Nephron (organoid): ENCODE data around the gene MMP15.
"Not testable (repeated sequence)": the region's sequence is repeated elsewhere in the genome, so short reads cannot be mapped to it uniquely, and the experiment has no call there.

Experiments
- H3K27ac Mint-ChIP-seq, 3 experiments: 2 replicates each; pipeline ENCODE4 v1.8.0; 2020; ENCODE audit warnings: mixed read lengths in 3 of 3, mild to moderate bottlenecking in 2 of 3, moderate library complexity in 1 of 3
- H3K27me3 Mint-ChIP-seq: 2 replicates; pipeline ENCODE4 v1.8.0; 2021; ENCODE audit warnings: low read depth, mild to moderate bottlenecking, moderate library complexity, mixed read lengths
- H3K36me3 Mint-ChIP-seq: 2 replicates; pipeline ENCODE4 v1.8.0; 2020; ENCODE audit warnings: low read depth, mixed read lengths
- H3K4me1 Mint-ChIP-seq: 2 replicates; pipeline ENCODE4 v1.8.0; 2020; ENCODE audit warnings: mixed read lengths
- H3K4me3 Mint-ChIP-seq, 3 experiments: 2 replicates each; pipeline ENCODE4 v1.8.0; 2020; ENCODE audit warnings: mild to moderate bottlenecking in 3 of 3, mixed read lengths in 3 of 3, moderate library complexity in 2 of 3
- H3K9me3 Mint-ChIP-seq: 2 replicates; pipeline ENCODE4 v1.8.0; 2020; ENCODE audit warnings: mixed read lengths
- TF ChIP-seq, protein P1 (sequence below), 3 experiments: fragments of 200-600 bp; sonication (generic); IDR thresholded peaks; one replicate each; pipeline ENCODE4 v1.5.0; 2021; ENCODE audit warnings: antibody characterized with exemption in 3 of 3; ENCODE audit not compliant: unreplicated experiment in 3 of 3

Gene MMP15

DNA sequence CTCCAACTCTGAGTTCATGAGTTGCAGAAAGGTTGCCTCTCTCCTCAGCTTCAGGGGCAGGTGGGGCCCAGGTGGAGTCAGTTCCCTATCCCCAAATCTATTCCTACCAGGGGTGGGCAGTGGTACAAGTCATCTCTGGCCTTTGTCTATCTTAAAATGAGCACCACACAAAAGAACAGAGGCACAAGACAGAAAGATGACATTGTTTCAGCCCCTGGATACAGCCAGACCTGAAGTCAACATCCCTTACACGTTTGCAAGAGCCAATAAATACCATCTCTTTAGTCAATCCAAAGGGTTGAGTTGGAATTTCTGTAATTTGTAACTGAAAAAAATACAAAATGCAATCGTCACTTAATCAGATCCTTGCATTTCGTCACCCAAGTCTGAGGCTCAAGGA is 32.2 kb downstream of the MMP15 start:
- H3K27me3 Mint-ChIP-seq, result no peaks in the 10 kb centered on the region
- no peak overlapping the region for H3K4me3 Mint-ChIP-seq
- no peak overlapping the region for H3K27ac Mint-ChIP-seq
- H3K4me1 Mint-ChIP-seq, result no peaks in the 10 kb centered on the region
- no peaks in the 10 kb centered on the region for H3K9me3 Mint-ChIP-seq
- TF ChIP-seq, protein P1, sequence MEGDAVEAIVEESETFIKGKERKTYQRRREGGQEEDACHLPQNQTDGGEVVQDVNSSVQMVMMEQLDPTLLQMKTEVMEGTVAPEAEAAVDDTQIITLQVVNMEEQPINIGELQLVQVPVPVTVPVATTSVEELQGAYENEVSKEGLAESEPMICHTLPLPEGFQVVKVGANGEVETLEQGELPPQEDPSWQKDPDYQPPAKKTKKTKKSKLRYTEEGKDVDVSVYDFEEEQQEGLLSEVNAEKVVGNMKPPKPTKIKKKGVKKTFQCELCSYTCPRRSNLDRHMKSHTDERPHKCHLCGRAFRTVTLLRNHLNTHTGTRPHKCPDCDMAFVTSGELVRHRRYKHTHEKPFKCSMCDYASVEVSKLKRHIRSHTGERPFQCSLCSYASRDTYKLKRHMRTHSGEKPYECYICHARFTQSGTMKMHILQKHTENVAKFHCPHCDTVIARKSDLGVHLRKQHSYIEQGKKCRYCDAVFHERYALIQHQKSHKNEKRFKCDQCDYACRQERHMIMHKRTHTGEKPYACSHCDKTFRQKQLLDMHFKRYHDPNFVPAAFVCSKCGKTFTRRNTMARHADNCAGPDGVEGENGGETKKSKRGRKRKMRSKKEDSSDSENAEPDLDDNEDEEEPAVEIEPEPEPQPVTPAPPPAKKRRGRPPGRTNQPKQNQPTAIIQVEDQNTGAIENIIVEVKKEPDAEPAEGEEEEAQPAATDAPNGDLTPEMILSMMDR (IDR thresholded peaks at IDR 0.05; ENCODE audit: unreplicated experiment in 3 of 3), result no peak
- no peaks in the 10 kb centered on the region for H3K36me3 Mint-ChIP-seq

DNA sequence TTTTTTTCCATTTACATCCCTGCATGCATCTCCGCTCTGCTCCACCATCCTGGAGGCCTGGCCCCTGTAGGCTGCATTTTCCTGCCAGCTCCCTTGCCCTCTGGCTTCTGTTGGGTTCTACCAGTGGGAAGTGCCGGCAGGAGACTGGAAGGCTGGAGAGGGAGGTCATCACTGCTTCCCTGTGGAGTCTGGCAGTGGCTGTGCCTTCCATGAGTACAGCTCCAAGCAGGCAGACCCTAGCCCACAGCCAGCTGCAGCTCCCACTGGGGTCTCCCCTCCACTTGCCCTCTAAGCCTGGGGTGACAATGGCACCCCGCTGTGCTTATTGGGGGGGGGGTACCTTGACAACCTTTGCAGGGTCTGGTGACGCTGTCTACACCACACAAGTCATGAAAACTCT is 37.3 kb downstream of the MMP15 start:
- H3K4me1 Mint-ChIP-seq, result peaks cover 6% of the 10 kb centered on the region
- no peaks in the 10 kb centered on the region for H3K27me3 Mint-ChIP-seq
- H3K4me3 Mint-ChIP-seq, result no peak overlapping the region
- H3K27ac Mint-ChIP-seq, result no peak overlapping the region
- H3K9me3 Mint-ChIP-seq, result no peaks in the 10 kb centered on the region
- no peaks in the 10 kb centered on the region for H3K36me3 Mint-ChIP-seq
- TF ChIP-seq, protein P1 (IDR thresholded peaks at IDR 0.05; ENCODE audit: unreplicated experiment in 3 of 3), result no peak

DNA sequence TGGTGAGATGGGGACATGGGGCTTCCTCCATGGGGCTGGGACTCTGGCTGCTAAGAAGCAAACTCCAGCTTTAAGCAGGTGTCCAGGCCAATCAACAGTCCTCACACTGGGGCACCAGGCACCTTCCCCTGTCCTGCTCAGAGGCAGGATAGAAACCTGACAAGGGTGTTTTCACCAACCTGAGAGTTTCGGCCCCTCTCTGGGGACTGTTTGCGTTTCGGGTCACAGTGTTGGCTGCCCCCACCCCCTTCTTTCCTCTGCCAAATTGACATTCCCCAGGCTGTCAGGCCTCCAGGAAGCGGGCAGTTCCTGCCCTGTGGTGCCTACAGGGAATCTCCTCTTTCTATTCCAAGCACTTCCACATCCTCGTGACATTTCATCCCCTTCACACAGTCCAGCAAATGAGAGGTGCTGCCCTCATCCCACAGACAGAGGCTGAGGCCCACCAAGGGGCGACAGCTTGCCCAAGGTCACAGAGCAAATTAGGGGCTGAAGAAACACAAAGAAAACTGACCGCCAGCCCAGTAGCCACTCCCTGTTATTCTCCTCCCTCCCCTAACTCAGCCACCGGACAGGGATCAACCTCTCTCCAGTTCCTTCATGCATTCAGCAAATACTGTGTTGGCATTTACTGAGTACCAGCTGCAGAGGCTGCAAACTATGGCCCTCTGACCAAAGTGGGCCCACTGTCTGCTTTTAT is 38.0 kb downstream of the MMP15 start:
- Mint-ChIP-seq H3K4me1 (peaks cover 6% of the 10 kb centered on the region), H3K27me3 (no peaks in the 10 kb centered on the region), H3K9me3 (no peaks in the 10 kb centered on the region), H3K27ac (peak overlapping the region in 1 of 3 experiments; percentile 29), H3K4me3 (no peak overlapping the region), H3K36me3 (no peaks in the 10 kb centered on the region)
- TF ChIP-seq, protein P1 (IDR thresholded peaks at IDR 0.05; ENCODE audit: unreplicated experiment in 3 of 3), result no peak

DNA sequence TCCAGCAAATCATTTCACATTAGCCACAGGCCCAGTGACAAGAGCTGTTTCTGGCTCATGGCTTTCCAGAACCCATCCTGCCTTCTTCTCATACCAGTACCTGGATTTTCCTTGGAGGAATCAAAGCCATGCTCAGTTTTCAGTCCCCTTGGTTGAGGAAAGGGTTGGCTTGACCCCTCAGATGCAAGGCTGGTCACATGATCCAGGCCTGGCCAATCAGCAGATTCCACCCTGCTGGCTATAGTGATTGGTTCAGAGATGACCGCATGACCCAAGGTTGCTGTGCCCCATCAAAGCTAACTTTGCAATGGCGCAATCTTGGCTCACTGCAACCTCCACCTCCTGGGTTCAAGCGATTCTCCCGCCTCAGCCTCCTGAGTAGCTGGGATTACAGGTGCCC is 45.0 kb downstream of the MMP15 start:
- H3K36me3 Mint-ChIP-seq, result no peaks in the 10 kb centered on the region
- H3K4me3 Mint-ChIP-seq, result no peak overlapping the region
- TF ChIP-seq, protein P1 (IDR thresholded peaks at IDR 0.05; ENCODE audit: unreplicated experiment in 3 of 3), result no peak
- H3K9me3 Mint-ChIP-seq, result peaks cover 14% of the 10 kb centered on the region
- H3K27me3 Mint-ChIP-seq, result no peaks in the 10 kb centered on the region
- H3K4me1 Mint-ChIP-seq, result no peaks in the 10 kb centered on the region
- no peak overlapping the region for H3K27ac Mint-ChIP-seq

DNA sequence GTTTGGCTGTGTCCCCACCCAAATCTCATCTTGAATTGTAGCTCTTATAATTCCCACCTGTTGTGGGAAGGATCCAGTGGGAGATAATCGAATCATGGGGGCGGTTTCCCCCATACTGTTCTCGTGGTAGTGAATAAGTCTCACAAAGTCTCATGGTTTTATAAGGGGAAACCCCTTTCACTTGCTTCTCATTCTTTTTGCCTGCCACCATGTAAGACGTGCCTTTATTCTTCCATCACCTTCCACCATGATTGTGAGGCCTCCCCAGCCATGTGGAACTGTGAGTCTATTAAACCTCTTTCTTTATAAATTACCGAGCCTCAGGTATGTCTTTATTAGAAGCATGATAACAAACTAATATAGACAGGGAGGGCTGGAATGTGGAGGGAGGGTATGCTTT is 46.6 kb downstream of the MMP15 start:
- not testable (repeated sequence) for H3K4me1 Mint-ChIP-seq, H3K4me3 Mint-ChIP-seq, H3K36me3 Mint-ChIP-seq, H3K27me3 Mint-ChIP-seq, H3K27ac Mint-ChIP-seq
- H3K9me3 Mint-ChIP-seq, result peaks cover 23% of the 10 kb centered on the region

DNA sequence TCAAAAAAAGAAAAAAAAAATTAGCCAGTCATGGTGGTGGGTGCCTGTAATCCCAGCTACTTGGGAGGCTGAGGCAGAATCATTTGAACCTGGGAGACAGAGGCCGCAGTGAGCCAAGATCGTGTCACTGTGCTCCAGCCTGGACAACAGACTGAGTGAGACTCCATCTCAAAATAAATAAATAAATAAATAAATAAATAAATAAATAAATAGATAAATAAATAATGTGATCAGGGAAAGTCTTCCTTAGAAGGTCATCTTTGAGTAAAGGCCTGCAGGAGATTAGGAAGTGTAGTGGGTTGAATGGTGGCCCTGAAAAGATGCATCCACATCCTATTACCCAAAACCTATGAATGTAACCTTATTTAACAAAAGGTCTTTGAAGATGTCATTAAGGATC is 47.5 kb downstream of the MMP15 start:
- peaks cover 25% of the 10 kb centered on the region for H3K9me3 Mint-ChIP-seq
- not testable (repeated sequence) for H3K4me1 Mint-ChIP-seq, H3K27me3 Mint-ChIP-seq, H3K36me3 Mint-ChIP-seq, H3K4me3 Mint-ChIP-seq, H3K27ac Mint-ChIP-seq

DNA sequence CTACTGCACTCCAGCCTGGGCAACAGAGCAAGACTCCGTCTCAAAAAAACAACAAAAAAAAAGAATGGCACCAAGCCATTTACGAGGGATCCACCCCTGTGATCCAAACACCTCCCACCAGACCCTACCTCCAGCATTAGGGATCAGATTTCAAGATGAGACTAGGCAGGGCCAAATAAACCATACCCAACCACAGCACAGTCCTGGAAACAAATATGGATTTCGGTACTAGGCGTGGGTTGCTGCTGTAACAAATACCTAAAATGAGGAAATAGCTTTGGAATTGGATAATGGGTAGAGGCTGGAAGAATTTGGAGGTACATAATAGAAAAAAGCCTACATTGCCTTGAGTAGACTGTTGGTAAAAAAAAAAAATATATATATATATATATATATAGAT is 49.1 kb downstream of the MMP15 start:
- H3K27me3 Mint-ChIP-seq, result peaks cover 3% of the 10 kb centered on the region
- no peak overlapping the region for H3K27ac Mint-ChIP-seq
- TF ChIP-seq, protein P1 (IDR thresholded peaks at IDR 0.05; ENCODE audit: unreplicated experiment in 3 of 3), result no peak
- no peaks in the 10 kb centered on the region for H3K4me1 Mint-ChIP-seq
- no peak overlapping the region for H3K4me3 Mint-ChIP-seq
- peaks cover 27% of the 10 kb centered on the region for H3K9me3 Mint-ChIP-seq
- no peaks in the 10 kb centered on the region for H3K36me3 Mint-ChIP-seq
